HEK293 (cell line): ENCODE results near the gene C11orf91.

Experiments used
- CTCF ChIA-PET: fragments of 350-600 bp; formaldehyde crosslinking; extraction: SDS; loops from one replicate; lab custom pipeline; 2021; ENCODE audit warnings: antibody characterized with exemption; lab: Yijun Ruan, JAX
- POLR2A ChIA-PET: fragments of 300-600 bp; formaldehyde crosslinking; extraction: SDS; loops from one replicate; lab custom pipeline; 2020; ENCODE audit warnings: antibody characterized with exemption, inconsistent platforms; lab: Yijun Ruan, JAX
- H3K27ac ChIP-seq: fragments of 200-500 bp; sonication (Bioruptor generic); 2 replicates; pipeline ENCODE4 v1.5.1; 2014; ENCODE audit warnings: low read depth, low read length, control low read depth, inconsistent platforms; ENCODE audit errors: extremely low read depth
- H3K36me3 ChIP-seq, 2 experiments: fragments of 200-500 bp in 1 of 2; sonication (Bioruptor generic) in 1 of 2; 1 replicate in 1 of 2; 2 replicates in 1 of 2; pipeline ENCODE4 v1.5.1; 2014 to 2017; ENCODE audit warnings: inconsistent platforms in 2 of 2, low read length in 2 of 2; ENCODE audit not compliant: control insufficient read depth in 2 of 2, insufficient read depth in 1 of 2
- H3K4me1 ChIP-seq: fragments of 200-500 bp; sonication (Bioruptor generic); 2 replicates; pipeline ENCODE4 v1.5.1; 2014; ENCODE audit warnings: mild to moderate bottlenecking, low read length, inconsistent platforms; ENCODE audit not compliant: control insufficient read depth, insufficient read depth
- H3K4me3 ChIP-seq: 2 replicates; pipeline ENCODE4 v1.5.1; 2011; ENCODE audit warnings: low read depth, mild to moderate bottlenecking, control low read depth, low read length, moderate library complexity
- H3K9me3 ChIP-seq: fragments of 200-500 bp; sonication (Bioruptor generic); 2 replicates; pipeline ENCODE4 v1.5.1; 2014; ENCODE audit warnings: low read depth, low read length, inconsistent platforms; ENCODE audit not compliant: control insufficient read depth, insufficient read depth
- GLIS2 ChIP-seq: fragments of 450-650 bp; formaldehyde crosslinking; IDR thresholded peaks from 2 replicates; pipeline ENCODE4 v1.5.1; 2016; ENCODE audit warnings: missing biosample characterization, missing genetic modification characterization
- KLF9 ChIP-seq: fragments of 450-650 bp; formaldehyde crosslinking; IDR thresholded peaks from 2 replicates; pipeline ENCODE4 v1.5.1; 2016; ENCODE audit warnings: missing biosample characterization, missing genetic modification characterization, low read depth
- MZF1 ChIP-seq: fragments of 450-650 bp; formaldehyde crosslinking; IDR thresholded peaks from 2 replicates; pipeline ENCODE4 v1.5.1; 2017; ENCODE audit warnings: missing biosample characterization, missing genetic modification characterization, borderline replicate concordance
- PRDM2 ChIP-seq: fragments of 450-650 bp; formaldehyde crosslinking; IDR thresholded peaks from 2 replicates; pipeline ENCODE4 v1.5.1; 2016; ENCODE audit warnings: missing biosample characterization, missing genetic modification characterization, borderline replicate concordance
- ZBTB1 ChIP-seq: fragments of 450-650 bp; formaldehyde crosslinking; IDR thresholded peaks from 2 replicates; pipeline ENCODE4 v1.5.1; 2016; ENCODE audit warnings: missing biosample characterization, missing genetic modification characterization
- ZFP3 ChIP-seq: fragments of 450-650 bp; formaldehyde crosslinking; IDR thresholded peaks from 2 replicates; pipeline ENCODE4 v1.5.1; 2016; ENCODE audit warnings: low read depth, missing biosample characterization, missing genetic modification characterization
- ZNF10 ChIP-seq: fragments of 450-650 bp; formaldehyde crosslinking; IDR thresholded peaks from 2 replicates; pipeline ENCODE4 v1.5.1; 2017; ENCODE audit warnings: missing biosample characterization, missing genetic modification characterization
- ZNF114 ChIP-seq: fragments of 450-650 bp; formaldehyde crosslinking; IDR thresholded peaks from 2 replicates; pipeline ENCODE4 v1.5.0; 2017; ENCODE audit warnings: missing biosample characterization, missing genetic modification characterization
- ZNF138 ChIP-seq: fragments of 450-650 bp; formaldehyde crosslinking; IDR thresholded peaks from 2 replicates; pipeline ENCODE4 v1.5.1; 2016; ENCODE audit warnings: missing biosample characterization, missing genetic modification characterization, borderline replicate concordance
- ZNF2 ChIP-seq: fragments of 450-650 bp; formaldehyde crosslinking; IDR thresholded peaks from 2 replicates; pipeline ENCODE4 v1.5.1; 2016; ENCODE audit warnings: missing biosample characterization, missing genetic modification characterization
- ZNF202 ChIP-seq: fragments of 450-650 bp; formaldehyde crosslinking; IDR thresholded peaks from 2 replicates; pipeline ENCODE4 v1.5.1; 2016; ENCODE audit warnings: missing biosample characterization, missing genetic modification characterization, borderline replicate concordance
- ZNF221 ChIP-seq: fragments of 450-650 bp; formaldehyde crosslinking; IDR thresholded peaks from 2 replicates; pipeline ENCODE4 v1.5.1; 2017; ENCODE audit warnings: missing biosample characterization, missing genetic modification characterization, borderline replicate concordance
- ZNF302 ChIP-seq: fragments of 450-650 bp; formaldehyde crosslinking; IDR thresholded peaks from 2 replicates; pipeline ENCODE4 v1.5.1; 2016; ENCODE audit warnings: missing biosample characterization, missing genetic modification characterization, low read depth
- ZNF426 ChIP-seq: fragments of 450-650 bp; formaldehyde crosslinking; IDR thresholded peaks from 2 replicates; pipeline ENCODE4 v1.5.1; 2017; ENCODE audit warnings: missing biosample characterization, missing genetic modification characterization, mild to moderate bottlenecking, inconsistent platforms, moderate library complexity
- ZNF558 ChIP-seq: fragments of 450-650 bp; formaldehyde crosslinking; IDR thresholded peaks from 2 replicates; pipeline ENCODE4 v1.5.1; 2016; ENCODE audit warnings: missing biosample characterization, missing genetic modification characterization
- ZNF704 ChIP-seq: fragments of 450-650 bp; formaldehyde crosslinking; IDR thresholded peaks from 2 replicates; pipeline ENCODE4 v1.5.1; 2016; ENCODE audit warnings: missing biosample characterization, missing genetic modification characterization
- ZNF837 ChIP-seq: fragments of 450-650 bp; formaldehyde crosslinking; IDR thresholded peaks from 2 replicates; pipeline ENCODE4 v1.5.1; 2016; ENCODE audit warnings: missing biosample characterization, missing genetic modification characterization
- ZSCAN5A ChIP-seq: fragments of 450-650 bp; formaldehyde crosslinking; IDR thresholded peaks from 2 replicates; pipeline ENCODE4 v1.5.1; 2016; ENCODE audit warnings: missing biosample characterization, missing genetic modification characterization

C11orf91 gene

GRCh38 chr11:33706966-33707365 lies 6.3 kb upstream of the C11orf91 start (continued):
- no peak for TF ChIP-seq ZNF704 (tag by site-specific recombination)
- TF ChIP-seq ZNF302, result no peak
- TF ChIP-seq ZNF114 (tag by site-specific recombination), result no peak
- no peak for TF ChIP-seq ZNF221 (tag by site-specific recombination)
- TF ChIP-seq ZNF10, result no peak

GRCh38 chr11:33706546-33706945 lies 5.9 kb upstream of the C11orf91 start:
- no peak overlapping the region for H3K27ac ChIP-seq
- ChIA-PET CTCF (interaction anchor here (0.6 to 1.8 kb wide), 2 partner anchors 10 to 36 kb away, joined by 3 to 9 read pairs; no protein-coding TSS in a partner anchor), POLR2A (interaction anchor here (0.8 to 1.2 kb wide), 3 partner anchors 9 to 96 kb away, joined by 3 to 4 read pairs (median 3); partner anchors contain the start of gene CD59)
- H3K4me3 ChIP-seq, result no peak overlapping the region
- no peaks in the 10 kb centered on the region for H3K4me1 ChIP-seq
- peaks cover 0 to 58% of the 10 kb centered on the region in 2 experiments; a peak in 1 of 3 replicates for H3K36me3 ChIP-seq
- no peak for TF ChIP-seq ZNF2 (tag by site-specific recombination)
- TF ChIP-seq ZNF202 (tag by site-specific recombination), result no peak
- no peak for TF ChIP-seq ZSCAN5A (tag by site-specific recombination)
- TF ChIP-seq ZNF426 (tag by site-specific recombination), result no peak
- no peak for TF ChIP-seq KLF9 (tag by site-specific recombination)
- no peak for TF ChIP-seq ZNF558 (tag by site-specific recombination)
- no peak for TF ChIP-seq GLIS2 (tag by site-specific recombination)
- TF ChIP-seq ZNF138, result no peak
- no peak for TF ChIP-seq PRDM2 (tag by site-specific recombination)
- no peak for TF ChIP-seq ZFP3 (tag by site-specific recombination)
- no peak for TF ChIP-seq ZBTB1 (tag by site-specific recombination)
- no peak for TF ChIP-seq ZNF837
- no peak for TF ChIP-seq MZF1 (tag by site-specific recombination)
- H3K9me3 ChIP-seq, result no peaks in the 10 kb centered on the region
